ENCODE results near the gene B3GAT1.

Gene B3GAT1

DNA sequence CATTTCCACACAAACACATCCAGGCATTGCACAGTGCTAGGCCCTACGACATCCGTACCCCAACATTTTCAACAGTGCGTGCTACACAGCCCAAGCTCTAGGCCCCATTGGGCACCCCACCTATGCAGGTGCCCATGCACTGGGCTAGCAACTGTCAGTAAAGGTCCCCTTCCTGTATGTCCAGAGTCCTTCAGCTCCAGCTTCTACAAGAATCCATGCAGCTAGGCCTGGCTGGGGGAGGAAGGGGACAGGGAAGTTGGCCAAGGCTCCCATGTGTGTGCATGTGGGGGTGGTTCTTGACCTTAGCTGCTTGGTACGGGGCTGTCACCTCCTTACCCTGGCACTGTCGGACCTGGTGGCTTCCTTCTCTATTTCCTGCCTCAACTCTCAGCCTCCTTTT, 1.3 kb downstream of the B3GAT1 start:
- in situ Hi-C loops (cut with MboI; ENCODE audit: low sequenced_read_pairs) = no loop called here

DNA sequence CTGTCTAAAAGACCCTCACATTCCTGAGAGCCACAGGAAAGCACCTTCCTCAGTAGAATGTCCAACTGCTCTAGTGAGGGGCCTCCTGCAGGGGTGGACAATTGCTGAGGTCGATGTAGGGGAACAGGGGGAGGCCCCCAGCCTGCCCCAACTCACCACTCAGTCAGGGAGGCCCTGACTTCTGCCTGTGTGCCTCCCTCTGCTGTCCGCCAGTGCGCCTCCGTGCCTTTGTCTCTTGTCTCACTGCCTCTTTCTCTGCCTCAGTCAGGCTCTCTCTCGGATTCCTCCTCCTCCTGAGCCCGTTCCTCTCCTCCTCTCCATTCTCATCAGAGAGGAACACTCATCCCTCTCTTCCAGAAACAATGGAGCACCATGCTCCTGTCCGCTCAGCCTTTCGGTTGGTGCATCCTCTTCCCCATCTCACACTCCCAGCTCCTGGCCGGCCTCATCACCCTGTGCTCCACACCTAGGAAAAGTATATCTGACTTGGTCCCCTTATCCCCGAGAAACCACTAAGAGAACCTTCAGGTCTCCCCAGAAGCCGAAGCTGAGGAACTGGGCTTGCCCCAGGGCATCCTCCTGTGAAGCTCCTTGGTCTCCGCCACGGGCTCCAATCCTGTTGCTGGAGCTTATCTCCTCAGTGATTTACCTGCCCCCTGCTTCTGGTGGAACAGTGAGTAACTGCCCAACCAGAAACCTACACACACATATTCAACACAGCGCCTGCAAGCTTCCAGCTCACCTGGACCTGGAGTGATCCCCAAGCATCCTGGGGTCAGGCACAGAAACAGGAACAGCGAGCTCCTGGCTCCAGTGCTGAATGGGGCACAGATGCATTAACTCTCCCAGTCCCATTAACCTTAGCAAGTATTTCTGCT, 2.3 kb downstream of the B3GAT1 start:
- in situ Hi-C loops (cut with MboI; ENCODE audit: low sequenced_read_pairs) = no loop called here

DNA sequence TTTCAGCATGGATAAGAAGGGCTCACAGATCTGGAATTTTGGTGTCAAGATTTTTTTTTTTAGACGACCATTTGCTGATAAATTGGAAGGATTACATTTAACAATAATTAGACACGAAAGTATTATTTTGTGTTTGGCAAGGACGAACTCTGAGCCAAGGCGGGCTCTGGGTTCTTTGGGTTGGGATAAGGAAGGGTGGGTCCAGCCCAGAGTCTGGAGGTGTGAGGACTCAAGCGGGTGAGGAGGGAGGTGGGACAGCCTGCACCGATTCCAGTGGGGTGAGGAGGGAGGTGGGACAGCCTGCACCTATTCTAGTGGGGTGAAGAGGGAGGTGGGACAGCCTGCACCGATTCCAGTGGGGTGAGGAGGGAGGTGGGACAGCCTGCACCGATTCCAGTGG, 4.1 kb downstream of the B3GAT1 start:
- in situ Hi-C loops (cut with MboI; ENCODE audit: low sequenced_read_pairs) = no loop called here

DNA sequence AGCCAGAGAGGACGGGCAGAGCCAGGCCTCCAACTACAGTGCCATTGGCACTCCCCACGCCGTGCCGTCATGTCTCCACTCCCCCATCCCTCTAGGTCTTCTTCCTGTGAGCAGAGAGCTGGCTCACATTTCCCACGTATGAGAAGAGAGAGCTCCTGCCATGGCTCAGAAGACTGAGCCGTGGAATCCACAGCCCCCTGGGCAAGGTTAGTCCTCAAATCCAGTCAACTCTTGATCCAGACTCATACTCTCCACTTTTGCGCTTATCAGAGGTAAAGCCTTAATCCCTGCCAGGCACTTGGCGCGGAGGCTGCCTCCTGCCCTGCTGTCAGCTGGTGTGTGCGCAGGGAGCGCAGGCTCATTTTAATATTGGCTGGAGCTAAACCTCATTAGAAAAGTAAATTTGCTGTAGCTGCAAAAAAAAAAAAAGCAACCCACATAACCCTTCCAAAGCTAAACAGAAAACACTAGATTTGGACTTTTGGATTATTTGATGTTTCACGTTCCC, 4.7 kb downstream of the B3GAT1 start:
- in situ Hi-C loops (cut with MboI; ENCODE audit: low sequenced_read_pairs) = no loop called here

DNA sequence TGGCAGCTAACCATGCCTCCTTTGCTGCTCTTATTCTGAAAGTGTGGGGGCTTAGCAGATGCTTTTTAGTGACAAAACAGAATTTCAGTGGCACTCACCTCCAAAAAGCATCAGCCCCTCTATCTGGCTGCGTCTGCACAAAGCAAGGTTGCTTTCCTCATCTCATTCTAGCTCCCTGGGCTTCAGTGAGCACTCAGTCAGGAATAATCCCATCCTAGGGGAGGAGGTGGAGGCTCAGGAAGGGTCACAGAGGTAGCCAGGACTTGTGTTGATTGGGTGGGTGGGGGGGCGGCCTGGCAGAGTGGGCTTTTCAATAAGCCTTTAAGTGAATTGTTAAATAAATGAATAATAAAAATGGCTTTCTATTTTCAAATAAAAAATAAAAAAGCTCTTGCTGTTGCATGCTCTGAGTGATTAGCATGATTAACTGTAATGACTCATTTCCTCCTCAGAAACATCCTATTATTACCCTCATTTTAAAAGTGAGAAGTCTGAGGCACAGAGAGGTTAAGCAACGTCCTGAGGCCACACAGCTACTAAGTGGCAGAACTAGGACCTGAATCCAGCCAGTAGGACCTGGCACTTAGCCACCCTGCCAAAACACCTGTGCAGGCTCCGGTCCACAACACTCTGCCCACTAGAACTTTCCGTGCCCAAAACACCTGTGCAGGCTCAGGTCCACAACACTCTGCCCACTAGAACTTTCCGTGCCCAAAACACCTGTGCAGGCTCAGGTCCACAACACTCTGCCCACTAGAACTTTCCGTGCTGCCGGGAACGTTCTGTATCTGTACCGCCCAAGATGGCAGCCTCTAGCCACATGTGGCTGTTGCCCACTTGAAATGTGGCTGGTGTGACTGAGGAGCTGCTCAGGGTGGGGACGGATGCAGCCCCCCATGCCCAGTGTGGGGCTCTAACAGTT, 5.5 kb downstream of the B3GAT1 start:
- in situ Hi-C loops (cut with MboI; ENCODE audit: low sequenced_read_pairs) = no loop called here

DNA sequence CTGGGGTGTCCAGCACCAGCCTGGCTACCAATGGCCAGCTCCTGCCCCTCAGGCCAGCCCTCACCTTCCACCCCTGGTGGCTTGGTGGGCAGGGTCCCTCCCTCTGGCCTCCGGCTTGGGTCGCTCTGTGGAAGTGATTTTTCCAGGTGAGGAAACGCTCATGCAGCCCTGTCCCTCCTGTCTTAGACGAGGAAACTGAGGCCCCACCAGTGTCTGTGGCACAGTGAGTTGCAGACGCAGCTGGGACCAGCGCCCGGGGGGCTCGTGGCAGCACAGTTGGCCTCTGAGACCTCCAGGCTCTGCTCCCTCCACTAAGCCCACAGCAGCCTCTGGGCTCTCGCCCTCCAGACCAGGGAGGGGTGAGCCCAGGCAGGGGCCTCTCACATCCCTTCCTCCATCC, 6.2 kb downstream of the B3GAT1 start:
- in situ Hi-C loops (cut with MboI; ENCODE audit: low sequenced_read_pairs) = no loop called here

DNA sequence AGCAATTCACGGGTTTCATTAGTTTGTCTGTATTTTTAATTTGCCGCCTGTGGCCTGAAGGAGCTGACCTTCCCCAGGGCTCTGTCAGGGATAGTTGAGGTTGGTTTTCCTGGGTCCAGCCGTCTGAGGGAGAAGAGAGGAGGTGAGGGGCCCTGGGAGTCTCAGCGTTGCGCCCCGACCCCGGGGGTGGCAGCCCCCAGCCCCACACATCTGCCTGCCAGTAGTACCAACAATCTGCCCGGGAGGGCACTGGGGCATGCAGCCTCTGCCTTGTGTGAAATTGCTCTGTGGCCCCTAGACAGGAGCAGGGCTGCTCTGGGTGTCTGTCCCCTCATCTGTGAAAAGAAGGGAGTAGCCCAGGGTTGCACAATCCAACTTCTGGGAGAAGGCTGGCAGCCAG, 6.6 kb downstream of the B3GAT1 start:
- in situ Hi-C loops (cut with MboI; ENCODE audit: low sequenced_read_pairs) = no loop called here

DNA sequence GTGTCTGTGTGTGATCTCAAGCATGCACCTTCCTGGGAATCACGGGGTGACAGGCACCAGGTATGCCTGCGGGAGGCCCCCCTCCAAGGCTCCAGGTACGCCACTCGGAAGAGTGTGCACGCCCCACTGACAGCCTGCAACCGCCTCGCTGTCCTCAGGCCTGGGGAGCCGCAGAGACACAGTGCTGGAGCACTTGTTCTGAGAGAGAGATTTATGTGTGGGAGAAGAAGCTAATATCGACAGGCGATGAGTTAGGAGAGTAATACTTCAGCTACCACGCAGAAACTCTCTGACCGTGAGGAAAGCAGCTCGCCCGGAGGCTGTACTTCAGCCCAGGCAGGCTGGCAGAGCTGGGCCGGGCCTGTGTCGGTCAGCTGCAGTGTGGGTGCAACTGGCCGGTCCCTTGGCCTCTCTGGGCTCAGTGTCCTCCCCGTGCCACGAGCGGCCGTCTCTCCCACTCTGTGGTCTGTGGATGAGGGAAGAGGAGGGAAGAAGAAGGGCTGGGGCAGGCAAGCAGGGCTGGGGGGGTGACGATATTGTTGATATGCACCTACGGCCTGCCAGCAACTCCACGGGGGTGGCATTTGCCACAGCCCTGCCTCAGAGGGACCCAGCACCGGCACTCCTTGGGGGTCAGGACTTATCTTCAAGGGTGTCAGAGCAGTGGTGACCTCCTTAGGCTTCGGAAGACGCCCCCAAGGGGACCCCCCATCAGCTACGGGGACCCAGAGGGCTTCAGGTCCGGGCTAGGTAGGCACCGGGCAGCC, 7.3 kb downstream of the B3GAT1 start:
- in situ Hi-C loops (cut with MboI; ENCODE audit: low sequenced_read_pairs) = no loop called here

DNA sequence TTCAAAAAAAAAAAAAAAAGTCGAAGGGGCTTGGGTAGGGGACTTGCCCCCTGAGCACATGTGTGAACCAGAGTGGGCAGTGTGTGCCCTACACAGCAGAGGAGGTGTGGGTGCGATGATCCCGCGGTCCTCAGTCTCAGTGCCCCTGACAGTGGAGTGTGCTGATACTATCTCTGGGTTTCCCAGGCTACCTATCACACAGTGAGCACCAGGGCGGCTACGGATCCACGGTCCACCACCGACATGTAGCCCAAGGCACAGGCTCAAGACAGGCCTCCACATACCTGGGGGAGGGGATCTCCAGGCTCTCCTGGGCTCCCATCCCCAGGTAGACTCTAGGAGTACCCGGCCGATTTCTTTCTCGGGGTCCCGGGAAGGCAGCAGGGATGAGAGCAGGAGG, 9.1 kb downstream of the B3GAT1 start:
- in situ Hi-C loops (cut with MboI; ENCODE audit: low sequenced_read_pairs) = no loop called here

DNA sequence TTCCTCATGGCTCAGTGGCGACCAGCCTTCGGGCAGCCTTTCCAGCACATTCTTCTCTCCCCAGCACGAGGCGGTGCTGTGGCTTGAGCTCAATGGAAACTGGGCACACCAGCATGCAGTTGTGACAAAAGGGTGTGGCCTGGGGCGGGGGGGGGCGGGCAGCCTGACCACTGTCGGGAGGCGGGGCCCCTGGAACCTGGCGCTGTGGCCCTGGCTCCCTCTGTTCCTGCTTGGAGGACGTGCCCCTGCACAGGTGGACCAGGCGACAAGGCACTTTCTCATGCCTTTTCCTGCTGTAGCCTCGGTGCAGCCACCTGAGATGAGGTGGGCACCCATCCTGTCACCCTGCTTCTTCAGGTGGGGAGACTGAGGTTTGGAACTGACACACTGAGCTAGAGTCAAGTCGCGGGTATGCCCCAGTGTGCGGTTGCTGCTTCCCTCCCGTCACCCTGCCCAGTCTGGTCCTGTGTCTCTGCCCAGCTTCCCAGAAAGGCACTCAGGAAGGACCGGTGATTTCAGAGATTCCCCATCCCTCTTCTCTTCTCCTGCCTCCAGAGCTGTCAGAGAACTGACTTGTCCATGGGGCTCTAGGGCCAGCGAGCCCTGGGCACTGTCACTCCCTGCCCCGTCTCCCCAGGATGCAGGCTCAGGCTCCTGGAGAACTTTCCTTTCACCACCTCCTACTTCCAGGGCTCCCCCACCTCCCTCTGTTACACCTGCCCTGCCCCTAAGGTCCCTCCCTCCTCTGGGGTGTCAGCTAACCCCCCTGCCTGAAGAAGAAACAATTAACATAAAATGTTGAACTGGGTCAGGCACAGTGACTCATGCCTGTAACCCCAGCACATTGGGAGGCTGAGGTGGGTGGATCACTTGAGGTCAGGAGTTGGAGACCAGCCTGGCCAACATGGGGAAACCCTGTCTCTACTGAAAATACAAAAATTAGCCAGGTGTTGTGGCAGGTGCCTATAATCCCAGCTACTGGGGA, 9.9 kb downstream of the B3GAT1 start:
- in situ Hi-C loops (cut with MboI; ENCODE audit: low sequenced_read_pairs) = no loop called here

DNA sequence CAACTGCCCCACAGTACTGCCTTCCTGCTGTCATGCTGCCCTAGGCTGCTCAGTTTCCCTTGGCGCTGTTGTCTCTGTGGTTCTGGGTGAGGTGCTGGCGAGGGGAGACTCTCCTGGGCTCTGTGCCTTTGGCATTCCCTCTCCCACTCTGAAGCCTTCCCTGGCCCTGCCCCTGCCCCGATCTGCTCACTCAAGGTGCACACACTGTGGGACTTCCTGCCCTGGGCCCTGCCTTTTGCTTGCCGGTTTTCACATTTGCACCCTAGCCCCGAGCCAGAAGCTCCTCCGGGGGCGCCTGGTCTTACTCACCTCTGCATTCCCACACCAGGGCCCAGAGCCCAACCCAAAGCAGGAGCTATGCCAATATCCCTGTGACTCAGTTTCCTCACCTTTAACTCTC, 12.0 kb downstream of the B3GAT1 start:
- in situ Hi-C loops (cut with MboI; ENCODE audit: low sequenced_read_pairs) = no loop called here

DNA sequence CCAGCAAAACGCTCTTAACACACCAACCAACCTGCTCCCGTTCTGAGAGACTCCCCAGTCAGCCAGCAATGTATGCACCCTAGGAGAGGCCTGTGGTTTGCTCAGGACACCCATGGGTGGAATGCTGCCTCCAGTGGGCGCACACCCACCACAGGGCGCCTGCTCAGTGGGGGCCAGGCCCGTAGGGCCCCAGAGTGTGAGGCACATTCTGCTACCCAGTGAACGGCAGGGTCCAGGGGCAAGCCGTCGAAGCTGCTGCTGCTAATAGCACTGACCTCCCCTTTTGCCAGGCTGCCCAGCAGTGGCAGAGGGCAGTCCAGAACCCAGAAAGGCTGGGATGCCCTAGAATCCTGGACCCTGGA, 12.8 kb downstream of the B3GAT1 start:
- in situ Hi-C loops (cut with MboI; ENCODE audit: low sequenced_read_pairs) = no loop called here

DNA sequence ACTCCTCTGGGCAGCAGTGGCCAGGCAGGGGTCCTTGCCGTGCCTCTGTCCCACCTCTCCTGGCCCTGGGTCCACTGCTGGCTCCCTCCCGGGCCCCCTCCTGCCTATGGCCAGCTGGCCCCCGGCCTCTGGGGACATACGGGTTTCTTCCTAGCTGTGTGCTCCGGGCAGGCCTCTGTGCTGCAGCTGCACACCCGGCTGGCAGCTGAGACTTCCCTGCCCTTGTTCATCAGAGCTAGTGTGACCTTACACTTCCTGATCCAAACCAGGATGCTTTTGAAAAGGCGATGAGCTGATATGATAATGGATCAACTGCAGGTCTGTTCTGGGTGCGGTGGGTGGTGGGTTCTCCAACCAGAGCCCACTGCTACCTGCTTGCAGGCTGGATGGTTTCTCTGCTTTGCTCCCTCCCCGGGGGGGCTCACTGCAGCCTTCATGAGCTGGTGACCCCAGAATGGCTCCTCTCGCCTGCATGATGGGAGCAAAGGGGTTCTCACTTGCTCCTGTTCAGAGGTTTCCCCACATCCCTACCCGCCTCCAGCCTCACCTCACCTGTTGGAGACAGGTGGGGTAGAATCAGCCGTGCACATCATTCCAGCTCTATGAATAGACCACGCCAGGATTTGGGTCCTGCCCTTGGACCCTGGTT, 13.3 kb downstream of the B3GAT1 start:
- in situ Hi-C loops (cut with MboI; ENCODE audit: low sequenced_read_pairs) = no loop called here

DNA sequence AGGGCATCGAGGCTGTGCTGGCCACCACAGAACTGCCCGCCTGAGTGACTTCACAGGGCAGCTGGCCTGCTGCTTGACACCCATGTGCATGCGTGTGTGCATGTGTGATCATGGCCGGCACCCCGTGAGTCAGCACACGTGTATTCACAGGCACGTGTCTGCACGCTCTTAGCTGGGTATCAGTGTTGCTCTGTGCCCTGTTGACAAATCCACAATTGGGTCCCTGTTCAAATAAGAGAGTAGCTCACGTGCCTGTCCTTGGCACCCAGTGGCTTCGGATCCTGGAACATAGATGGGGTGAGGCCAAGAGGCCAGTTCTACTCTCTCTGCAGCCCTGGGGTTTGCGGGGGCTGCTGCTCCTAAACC, 14.0 kb downstream of the B3GAT1 start:
- in situ Hi-C loops (cut with MboI; ENCODE audit: low sequenced_read_pairs) = no loop called here

DNA sequence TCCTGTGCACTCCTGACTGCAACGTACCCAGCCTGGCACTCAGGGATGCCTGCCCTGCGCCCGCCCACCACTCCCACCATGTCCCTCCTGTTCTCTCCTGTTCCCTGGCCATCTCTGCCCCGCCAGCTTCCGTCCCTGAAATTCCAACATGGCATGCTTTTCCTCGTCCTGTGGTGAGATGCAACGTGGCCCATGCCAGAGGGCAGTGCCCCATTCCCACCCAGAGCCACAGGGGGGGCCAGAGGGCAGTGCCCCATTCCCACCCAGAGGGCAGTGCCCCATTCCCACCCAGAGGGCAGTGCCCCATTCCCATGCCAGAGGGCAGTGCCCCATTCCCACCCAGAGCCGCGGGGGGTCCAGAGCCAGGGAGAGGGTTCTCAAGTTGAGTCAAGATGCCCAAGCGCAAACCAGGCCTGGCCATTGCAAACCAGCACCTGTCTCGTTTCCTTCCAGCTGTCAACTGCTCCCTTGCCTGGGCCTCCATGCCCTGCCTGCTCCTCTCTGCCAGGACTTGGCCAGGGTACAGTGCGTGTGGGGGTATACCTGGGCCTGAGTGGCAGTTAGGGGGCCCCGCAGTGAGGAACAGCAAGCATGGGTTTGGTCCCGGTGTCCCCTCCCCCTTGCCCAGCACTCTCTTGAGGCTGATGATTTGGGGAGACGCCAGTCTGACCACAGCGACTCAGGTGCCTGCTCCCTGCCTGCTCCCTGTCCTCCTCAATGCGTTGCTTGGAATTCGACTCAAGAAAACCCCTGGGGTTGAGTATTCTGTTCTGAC, 14.6 kb downstream of the B3GAT1 start:
- in situ Hi-C loops (cut with MboI; ENCODE audit: low sequenced_read_pairs) = no loop called here

DNA sequence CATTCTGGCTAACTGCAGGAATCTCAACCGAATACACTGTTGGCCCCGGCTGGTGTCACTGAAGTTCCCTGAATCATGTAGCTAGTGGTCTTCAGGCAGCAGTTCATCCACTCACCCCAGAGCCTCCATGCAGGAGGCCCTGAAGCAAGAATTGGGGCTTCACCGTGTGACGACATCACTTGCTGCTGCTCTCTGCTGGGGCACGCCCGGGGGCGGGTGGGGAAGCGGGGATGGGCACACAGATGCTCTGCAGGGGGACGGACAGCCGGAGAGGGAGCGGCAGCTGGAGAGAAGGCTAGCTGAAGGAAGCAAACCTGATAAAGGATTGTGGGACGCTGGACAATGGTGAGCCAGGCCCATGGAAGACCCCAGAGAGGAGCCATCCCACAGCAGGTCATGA, 17.0 kb downstream of the B3GAT1 start:
- in situ Hi-C loops (cut with MboI; ENCODE audit: low sequenced_read_pairs) = no loop called here

DNA sequence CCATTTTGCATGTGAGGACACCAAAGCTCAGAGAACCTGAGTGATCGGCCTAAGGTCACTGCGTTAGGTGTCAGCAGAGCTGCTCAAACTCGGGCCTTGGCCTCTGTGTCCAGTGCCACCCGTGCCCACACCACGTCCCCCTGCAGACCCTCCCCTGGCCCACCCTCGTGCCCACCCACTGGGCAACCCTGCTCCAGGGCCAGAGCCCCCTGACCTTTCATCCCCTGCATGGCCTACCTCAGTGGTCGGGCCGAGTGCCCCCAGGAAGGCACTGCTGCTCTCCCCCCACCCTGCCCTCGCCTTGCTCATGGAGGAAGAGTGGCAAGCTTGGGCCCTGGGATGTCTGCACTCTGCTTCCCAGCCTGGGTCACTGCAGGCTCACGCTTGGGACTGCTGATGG, 17.7 kb downstream of the B3GAT1 start:
- in situ Hi-C loops (cut with MboI; ENCODE audit: low sequenced_read_pairs) = no loop called here

DNA sequence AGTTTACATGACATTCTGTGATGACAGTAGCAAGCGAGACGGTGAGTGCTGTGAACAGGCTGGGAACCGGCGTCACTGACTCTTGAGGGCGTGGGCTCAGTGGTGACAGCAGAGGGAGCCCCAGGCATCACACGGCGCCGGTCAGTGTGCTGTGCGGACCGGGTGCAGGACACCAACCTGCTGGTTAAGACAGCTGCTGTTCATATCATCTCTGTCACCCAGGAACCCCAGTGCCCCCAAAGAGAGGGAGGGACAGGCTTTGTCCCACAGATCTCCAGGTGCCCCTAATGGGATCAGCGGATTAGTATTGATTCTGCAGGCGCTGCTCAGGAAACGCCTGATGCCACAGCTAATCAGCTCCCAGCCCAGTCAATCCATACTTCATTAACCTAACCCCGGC, 18.4 kb downstream of the B3GAT1 start:
- in situ Hi-C loops (cut with MboI; ENCODE audit: low sequenced_read_pairs) = no loop called here
